HepG2 (cell line): ENCODE measurements around the gene IGFBP7. TPM values are rescaled to one million over a fixed set of nuclear protein-coding genes. Genes with fewer than 3 reads are reported as not detected.

Source experiments
- CBX5 ChIP-seq: sonication (generic); formaldehyde crosslinking; IDR thresholded peaks from 2 replicates; pipeline ENCODE4 v1.4.0; 2020; ENCODE audit warnings: missing genetic modification reagents, borderline replicate concordance
- FOXA1 ChIP-seq, 2 experiments: fragments of 450-650 bp in 1 of 2; sonication (generic) in 1 of 2; formaldehyde crosslinking in 1 of 2; IDR thresholded peaks; 2 replicates each; pipeline versions ENCODE4 v1.4.0 to v1.6.1; 2016 to 2020; ENCODE audit warnings: missing genetic modification reagents in 1 of 2
- IRF2 ChIP-seq: IDR thresholded peaks from 2 replicates; pipeline ENCODE4 v1.6.1; 2018; ENCODE audit warnings: missing genetic modification reagents, missing compliant biosample characterization
- NFYC ChIP-seq: IDR thresholded peaks from 2 replicates; pipeline ENCODE4 v1.6.1; 2016; ENCODE audit warnings: missing genetic modification reagents, missing compliant biosample characterization
- NR2F1 ChIP-seq, 2 experiments: fragments of 450-650 bp in 1 of 2; formaldehyde crosslinking in 1 of 2; IDR thresholded peaks; 2 replicates each; pipeline versions ENCODE4 v1.5.0 to v1.6.1; 2016 to 2020; ENCODE audit warnings: mild to moderate bottlenecking in 1 of 2, missing compliant biosample characterization in 1 of 2, missing genetic modification reagents in 1 of 2, moderate library complexity in 1 of 2
- RCOR2 ChIP-seq: IDR thresholded peaks from 2 replicates; pipeline ENCODE4 v1.6.1; 2016; ENCODE audit warnings: missing biosample characterization, missing genetic modification reagents
- RFXAP ChIP-seq: sonication (generic); formaldehyde crosslinking; IDR thresholded peaks from 2 replicates; pipeline ENCODE4 v1.4.0; 2020; ENCODE audit warnings: missing genetic modification reagents, borderline replicate concordance
- SIX1 ChIP-seq: sonication (generic); formaldehyde crosslinking; IDR thresholded peaks from 2 replicates; pipeline ENCODE4 v1.4.0; 2020; ENCODE audit warnings: missing genetic modification reagents, borderline replicate concordance
- TBX2 ChIP-seq: sonication (generic); formaldehyde crosslinking; IDR thresholded peaks from 2 replicates; pipeline ENCODE4 v1.5.0; 2020; ENCODE audit warnings: missing genetic modification reagents, mild to moderate bottlenecking, borderline replicate concordance
- ZFY ChIP-seq: sonication (generic); formaldehyde crosslinking; IDR thresholded peaks from 2 replicates; pipeline ENCODE4 v1.4.0; 2020; ENCODE audit warnings: missing genetic modification reagents
- ZNF329 ChIP-seq: sonication (generic); formaldehyde crosslinking; IDR thresholded peaks from 2 replicates; pipeline ENCODE4 v1.9.0; 2021; ENCODE audit warnings: low read depth, mild to moderate bottlenecking, missing genetic modification reagents
- ZNF552 ChIP-seq: sonication (generic); formaldehyde crosslinking; IDR thresholded peaks from 2 replicates; pipeline ENCODE4 v1.9.0; 2022; ENCODE audit warnings: missing genetic modification reagents, mild to moderate bottlenecking, borderline replicate concordance
- ZSCAN31 ChIP-seq: sonication (generic); formaldehyde crosslinking; IDR thresholded peaks from 2 replicates; pipeline ENCODE4 v1.5.0; 2020; ENCODE audit warnings: low read depth, mild to moderate bottlenecking, missing genetic modification reagents
- polyA plus RNA-seq, 8 experiments: library from polyadenylated mRNA; depleted of rRNA in 3 of 8; stranded (reverse) in 7 of 8; unstranded in 1 of 8; fragments of >200 nt; fragmentation: Illumina TruSeq in 4 of 8; extraction: Trizol in 4 of 8; gene quantifications; 2 replicates each; pipeline versions ENCODE4 v1.2.1 to v1.2.3, GENCODE V29; 2011 to 2016; ENCODE audit warnings: low read depth in 4 of 8, missing spikeins in 1 of 8, mixed read lengths in 1 of 8; ENCODE audit not compliant: insufficient read depth in 1 of 8
- total RNA-seq, 5 experiments: library from RNA; depleted of rRNA; stranded (reverse); fragments of >200 nt; fragmentation: Illumina TruSeq; extraction: Trizol; gene quantifications; 2 replicates each; pipeline ENCODE4 v1.2.3, GENCODE V29; 2016; ENCODE audit warnings: low read depth in 1 of 5
- TF ChIP-seq, protein P1 (sequence below): sonication (generic); formaldehyde crosslinking; IDR thresholded peaks from 2 replicates; pipeline ENCODE4 v1.4.0; 2020; ENCODE audit warnings: missing genetic modification reagents
- TF ChIP-seq, protein P2 (sequence below): sonication (generic); formaldehyde crosslinking; conservative IDR thresholded peaks from 2 replicates; pipeline ENCODE4 v1.4.0; 2020; ENCODE audit warnings: mild to moderate bottlenecking, missing genetic modification reagents, moderate library complexity
- TF ChIP-seq, protein P3 (sequence below): sonication (generic); formaldehyde crosslinking; conservative IDR thresholded peaks from 2 replicates; pipeline ENCODE4 v1.8.0; 2022; ENCODE audit warnings: mild to moderate bottlenecking, moderate library complexity, missing genetic modification reagents
- TF ChIP-seq, protein P4 (sequence below): sonication (generic); formaldehyde crosslinking; IDR thresholded peaks from 2 replicates; pipeline ENCODE4 v1.4.0; 2020; ENCODE audit warnings: missing genetic modification reagents

Gene IGFBP7
- total and polyA plus RNA-seq, 2 of the 13 experiments (the other 11 are each of a cell fraction or from before 2014, with no cell fraction given): 1.1 to 1.3 TPM

DNA sequence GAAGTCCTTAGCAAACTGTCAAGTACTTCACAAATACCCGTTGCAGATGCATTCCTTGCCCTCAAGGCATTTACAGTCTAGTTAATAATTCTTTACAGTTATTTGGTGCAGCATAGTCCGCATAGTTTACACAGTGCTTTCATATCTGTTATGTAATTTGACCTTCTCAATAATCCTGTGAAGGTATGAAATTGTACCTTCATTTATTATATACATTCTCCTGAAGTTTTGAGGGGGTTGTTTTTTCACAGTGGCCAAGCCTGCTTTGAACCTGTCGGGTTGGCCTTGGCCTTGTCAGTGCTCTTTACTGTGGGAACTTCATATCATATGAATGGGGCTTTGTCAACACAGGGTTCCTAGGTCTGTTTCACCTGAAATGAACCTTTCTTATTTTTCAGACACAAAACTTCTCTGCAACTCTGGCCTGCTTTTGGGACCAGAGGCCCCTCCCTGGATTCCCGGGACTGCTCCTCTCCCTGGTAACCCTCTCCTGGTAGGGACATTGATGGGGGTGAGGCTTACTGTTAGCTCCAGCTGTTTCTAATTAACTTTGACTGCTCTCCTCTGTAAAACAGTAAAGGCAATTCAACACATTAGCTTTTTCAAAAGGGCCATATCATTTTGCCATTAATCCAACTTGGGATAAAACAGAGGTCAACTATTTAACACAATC lies 9.1 kb downstream of the IGFBP7 start (continued):
- TF ChIP-seq, protein P1, sequence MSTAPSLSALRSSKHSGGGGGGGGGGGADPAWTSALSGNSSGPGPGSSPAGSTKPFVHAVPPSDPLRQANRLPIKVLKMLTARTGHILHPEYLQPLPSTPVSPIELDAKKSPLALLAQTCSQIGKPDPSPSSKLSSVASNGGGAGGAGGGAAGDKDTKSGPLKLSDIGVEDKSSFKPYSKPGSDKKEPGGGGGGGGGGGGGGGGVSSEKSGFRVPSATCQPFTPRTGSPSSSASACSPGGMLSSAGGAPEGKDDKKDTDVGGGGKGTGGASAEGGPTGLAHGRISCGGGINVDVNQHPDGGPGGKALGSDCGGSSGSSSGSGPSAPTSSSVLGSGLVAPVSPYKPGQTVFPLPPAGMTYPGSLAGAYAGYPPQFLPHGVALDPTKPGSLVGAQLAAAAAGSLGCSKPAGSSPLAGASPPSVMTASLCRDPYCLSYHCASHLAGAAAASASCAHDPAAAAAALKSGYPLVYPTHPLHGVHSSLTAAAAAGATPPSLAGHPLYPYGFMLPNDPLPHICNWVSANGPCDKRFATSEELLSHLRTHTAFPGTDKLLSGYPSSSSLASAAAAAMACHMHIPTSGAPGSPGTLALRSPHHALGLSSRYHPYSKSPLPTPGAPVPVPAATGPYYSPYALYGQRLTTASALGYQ (CRISPR knock-in tag): peak; percentile 72
- TF ChIP-seq RCOR2 (CRISPR knock-in tag) (no peak), ZSCAN31 (CRISPR knock-in tag) (no peak), FOXA1 (IDR thresholded peaks at IDR 0.05) (no peak), FOXA1 (CRISPR knock-in tag; IDR thresholded peaks at IDR 0.05) (peak; percentile 72), ZFY (CRISPR knock-in tag) (peak; percentile 28; the same call in 1 of the 2 replicates), CBX5 (peak; percentile 47; the same call in 1 of the 2 replicates), NR2F1 (CRISPR knock-in tag; IDR thresholded peaks at IDR 0.05) (peak in 1 of 2 experiments; percentile 81; a peak in 2 of 4 replicates), IRF2 (CRISPR knock-in tag) (0 out of 2 replicates have a peak, but pooled peaks have one; percentile 26), RFXAP (0 out of 2 replicates have a peak, but pooled peaks have one; percentile 43), ZNF552 (CRISPR knock-in tag) (no peak), NFYC (CRISPR knock-in tag) (no peak), SIX1 (peak; percentile 76), ZNF329 (CRISPR knock-in tag) (no peak), TBX2 (peak; percentile 68)
- TF ChIP-seq, protein P2, sequence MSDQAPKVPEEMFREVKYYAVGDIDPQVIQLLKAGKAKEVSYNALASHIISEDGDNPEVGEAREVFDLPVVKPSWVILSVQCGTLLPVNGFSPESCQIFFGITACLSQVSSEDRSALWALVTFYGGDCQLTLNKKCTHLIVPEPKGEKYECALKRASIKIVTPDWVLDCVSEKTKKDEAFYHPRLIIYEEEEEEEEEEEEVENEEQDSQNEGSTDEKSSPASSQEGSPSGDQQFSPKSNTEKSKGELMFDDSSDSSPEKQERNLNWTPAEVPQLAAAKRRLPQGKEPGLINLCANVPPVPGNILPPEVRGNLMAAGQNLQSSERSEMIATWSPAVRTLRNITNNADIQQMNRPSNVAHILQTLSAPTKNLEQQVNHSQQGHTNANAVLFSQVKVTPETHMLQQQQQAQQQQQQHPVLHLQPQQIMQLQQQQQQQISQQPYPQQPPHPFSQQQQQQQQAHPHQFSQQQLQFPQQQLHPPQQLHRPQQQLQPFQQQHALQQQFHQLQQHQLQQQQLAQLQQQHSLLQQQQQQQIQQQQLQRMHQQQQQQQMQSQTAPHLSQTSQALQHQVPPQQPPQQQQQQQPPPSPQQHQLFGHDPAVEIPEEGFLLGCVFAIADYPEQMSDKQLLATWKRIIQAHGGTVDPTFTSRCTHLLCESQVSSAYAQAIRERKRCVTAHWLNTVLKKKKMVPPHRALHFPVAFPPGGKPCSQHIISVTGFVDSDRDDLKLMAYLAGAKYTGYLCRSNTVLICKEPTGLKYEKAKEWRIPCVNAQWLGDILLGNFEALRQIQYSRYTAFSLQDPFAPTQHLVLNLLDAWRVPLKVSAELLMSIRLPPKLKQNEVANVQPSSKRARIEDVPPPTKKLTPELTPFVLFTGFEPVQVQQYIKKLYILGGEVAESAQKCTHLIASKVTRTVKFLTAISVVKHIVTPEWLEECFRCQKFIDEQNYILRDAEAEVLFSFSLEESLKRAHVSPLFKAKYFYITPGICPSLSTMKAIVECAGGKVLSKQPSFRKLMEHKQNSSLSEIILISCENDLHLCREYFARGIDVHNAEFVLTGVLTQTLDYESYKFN (CRISPR knock-in tag): peak; percentile 59
- TF ChIP-seq, protein P3, sequence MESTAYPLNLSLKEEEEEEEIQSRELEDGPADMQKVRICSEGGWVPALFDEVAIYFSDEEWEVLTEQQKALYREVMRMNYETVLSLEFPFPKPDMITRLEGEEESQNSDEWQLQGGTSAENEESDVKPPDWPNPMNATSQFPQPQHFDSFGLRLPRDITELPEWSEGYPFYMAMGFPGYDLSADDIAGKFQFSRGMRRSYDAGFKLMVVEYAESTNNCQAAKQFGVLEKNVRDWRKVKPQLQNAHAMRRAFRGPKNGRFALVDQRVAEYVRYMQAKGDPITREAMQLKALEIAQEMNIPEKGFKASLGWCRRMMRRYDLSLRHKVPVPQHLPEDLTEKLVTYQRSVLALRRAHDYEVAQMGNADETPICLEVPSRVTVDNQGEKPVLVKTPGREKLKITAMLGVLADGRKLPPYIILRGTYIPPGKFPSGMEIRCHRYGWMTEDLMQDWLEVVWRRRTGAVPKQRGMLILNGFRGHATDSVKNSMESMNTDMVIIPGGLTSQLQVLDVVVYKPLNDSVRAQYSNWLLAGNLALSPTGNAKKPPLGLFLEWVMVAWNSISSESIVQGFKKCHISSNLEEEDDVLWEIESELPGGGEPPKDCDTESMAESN (CRISPR knock-in tag): peak; percentile 98
- TF ChIP-seq, protein P4, sequence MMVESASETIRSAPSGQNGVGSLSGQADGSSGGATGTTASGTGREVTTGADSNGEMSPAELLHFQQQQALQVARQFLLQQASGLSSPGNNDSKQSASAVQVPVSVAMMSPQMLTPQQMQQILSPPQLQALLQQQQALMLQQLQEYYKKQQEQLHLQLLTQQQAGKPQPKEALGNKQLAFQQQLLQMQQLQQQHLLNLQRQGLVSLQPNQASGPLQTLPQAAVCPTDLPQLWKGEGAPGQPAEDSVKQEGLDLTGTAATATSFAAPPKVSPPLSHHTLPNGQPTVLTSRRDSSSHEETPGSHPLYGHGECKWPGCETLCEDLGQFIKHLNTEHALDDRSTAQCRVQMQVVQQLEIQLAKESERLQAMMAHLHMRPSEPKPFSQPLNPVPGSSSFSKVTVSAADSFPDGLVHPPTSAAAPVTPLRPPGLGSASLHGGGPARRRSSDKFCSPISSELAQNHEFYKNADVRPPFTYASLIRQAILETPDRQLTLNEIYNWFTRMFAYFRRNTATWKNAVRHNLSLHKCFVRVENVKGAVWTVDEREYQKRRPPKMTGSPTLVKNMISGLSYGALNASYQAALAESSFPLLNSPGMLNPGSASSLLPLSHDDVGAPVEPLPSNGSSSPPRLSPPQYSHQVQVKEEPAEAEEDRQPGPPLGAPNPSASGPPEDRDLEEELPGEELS (CRISPR knock-in tag): peak; percentile 73
